ENCODE results near the gene C1orf167.

C1orf167 gene

DNA sequence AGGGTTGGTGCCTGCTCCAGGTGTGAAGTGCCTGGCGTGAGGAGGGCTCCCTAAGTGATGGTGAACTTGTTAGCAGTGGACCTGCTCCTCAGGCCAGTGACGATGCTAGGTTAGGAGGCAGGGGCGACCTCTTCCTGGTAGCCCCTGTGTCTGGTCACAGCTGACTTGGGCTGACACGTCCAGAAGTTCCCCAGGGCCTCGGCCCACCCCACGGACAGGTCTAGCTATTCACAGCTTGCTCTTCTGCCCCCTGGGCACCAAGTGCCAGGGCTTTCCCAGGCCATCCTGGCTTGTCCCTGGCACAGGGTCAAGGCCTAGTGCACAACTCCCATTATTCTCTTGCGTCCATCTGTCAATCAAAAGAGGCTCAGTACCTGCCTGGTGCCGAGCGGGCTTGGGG lies 10.9 kb upstream of the C1orf167 start:
- Histone ChIP-seq H3K27me3 (ENCODE audit: control insufficient read depth, insufficient read depth, low read length) (no peaks in the 10 kb centered on the region), H3K36me3 (ENCODE audit: control insufficient read depth, low read depth, low read length) (peaks cover 15% of the 10 kb centered on the region), H3K27ac (ENCODE audit: low read length) (no peak overlapping the region), H3K4me3 (ENCODE audit: low read length) (no peak overlapping the region), H3K9me3 (ENCODE audit: control insufficient read depth, low read depth, low read length) (no peaks in the 10 kb centered on the region), H3K4me1 (ENCODE audit: control insufficient read depth, low read depth, low read length) (peaks cover 3% of the 10 kb centered on the region), H3K9ac (ENCODE audit: low read length) (no peak overlapping the region)

DNA sequence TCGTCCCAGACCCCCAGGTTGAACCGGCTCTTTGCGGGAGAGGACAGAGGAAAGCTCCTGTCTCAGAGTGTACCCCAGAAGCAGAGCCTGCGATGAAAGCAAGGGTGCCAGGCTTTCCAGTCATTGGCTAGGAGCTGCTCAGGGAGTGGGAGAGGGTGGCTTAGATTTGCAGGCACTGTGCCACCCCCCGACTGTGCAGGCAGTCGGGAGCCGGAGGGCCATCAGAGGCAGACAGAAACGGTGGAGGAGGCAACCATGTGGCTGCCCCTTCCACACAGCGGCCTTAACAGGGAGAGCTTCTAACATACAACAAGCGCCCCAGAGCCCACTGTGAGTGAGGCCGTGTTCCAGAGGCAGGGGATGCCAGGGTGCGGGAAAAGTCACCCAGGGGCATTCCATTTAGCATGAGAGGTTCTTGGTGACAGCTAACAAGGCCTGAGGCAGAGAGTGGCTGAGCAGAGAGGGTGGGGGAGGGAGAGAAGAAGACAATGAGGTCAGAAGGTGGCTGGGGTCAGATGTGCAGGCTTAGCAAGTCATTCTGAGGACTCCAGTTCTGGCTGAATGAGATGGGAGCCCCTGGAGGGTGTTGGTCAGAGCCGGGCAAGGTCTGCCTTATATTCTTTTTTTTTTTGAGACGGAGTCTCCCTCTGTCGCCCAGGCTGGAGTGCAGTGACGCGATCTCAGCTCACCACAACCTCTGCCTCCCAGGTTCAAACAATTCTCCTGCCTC lies 9.5 kb upstream of the C1orf167 start:
- Histone ChIP-seq H3K27me3 (ENCODE audit: control insufficient read depth, insufficient read depth, low read length) (no peaks in the 10 kb centered on the region), H3K4me3 (ENCODE audit: low read length) (no peak overlapping the region), H3K9me3 (ENCODE audit: control insufficient read depth, low read depth, low read length) (no peaks in the 10 kb centered on the region), H3K9ac (ENCODE audit: low read length) (no peak overlapping the region), H3K27ac (ENCODE audit: low read length) (no peak overlapping the region), H3K36me3 (ENCODE audit: control insufficient read depth, low read depth, low read length) (peaks cover 9% of the 10 kb centered on the region), H3K4me1 (ENCODE audit: control insufficient read depth, low read depth, low read length) (peaks cover 3% of the 10 kb centered on the region)

- Histone ChIP-seq H3K9ac (ENCODE audit: low read length) (no peak overlapping the region), H3K36me3 (ENCODE audit: control insufficient read depth, low read depth, low read length) (peaks cover 9% of the 10 kb centered on the region), H3K4me1 (ENCODE audit: control insufficient read depth, low read depth, low read length) (peaks cover 3% of the 10 kb centered on the region), H3K27ac (ENCODE audit: low read length) (no peak overlapping the region), H3K9me3 (ENCODE audit: control insufficient read depth, low read depth, low read length) (no peaks in the 10 kb centered on the region), H3K27me3 (ENCODE audit: control insufficient read depth, insufficient read depth, low read length) (no peaks in the 10 kb centered on the region), H3K4me3 (ENCODE audit: low read length) (no peak overlapping the region)
Observed at GRCh38 chr1:11753555-11754208, 8.3 kb upstream of the C1orf167 start.

GRCh38 chr1:11757047-11757446 lies 4.9 kb upstream of the C1orf167 start:
- Histone ChIP-seq H3K36me3 (ENCODE audit: control insufficient read depth, low read depth, low read length) (no peaks in the 10 kb centered on the region), H3K27me3 (ENCODE audit: control insufficient read depth, insufficient read depth, low read length) (peaks cover 24% of the 10 kb centered on the region), H3K9me3 (ENCODE audit: control insufficient read depth, low read depth, low read length) (no peaks in the 10 kb centered on the region), H3K9ac (ENCODE audit: low read length) (no peak overlapping the region), H3K27ac (ENCODE audit: low read length) (no peak overlapping the region), H3K4me3 (ENCODE audit: low read length) (no peak overlapping the region), H3K4me1 (ENCODE audit: control insufficient read depth, low read depth, low read length) (peaks cover 3% of the 10 kb centered on the region)

GRCh38 chr1:11759791-11760190 lies 2.2 kb upstream of the C1orf167 start:
- Histone ChIP-seq H3K4me3 (ENCODE audit: low read length) (no peak overlapping the region), H3K9ac (ENCODE audit: low read length) (no peak overlapping the region), H3K9me3 (ENCODE audit: control insufficient read depth, low read depth, low read length) (no peaks in the 10 kb centered on the region), H3K27ac (ENCODE audit: low read length) (no peak overlapping the region), H3K36me3 (ENCODE audit: control insufficient read depth, low read depth, low read length) (no peaks in the 10 kb centered on the region), H3K27me3 (ENCODE audit: control insufficient read depth, insufficient read depth, low read length) (peaks cover 44% of the 10 kb centered on the region), H3K4me1 (ENCODE audit: control insufficient read depth, low read depth, low read length) (peaks cover 9% of the 10 kb centered on the region)

- Histone ChIP-seq H3K27ac (ENCODE audit: low read length) (no peak overlapping the region), H3K36me3 (ENCODE audit: control insufficient read depth, low read depth, low read length) (no peaks in the 10 kb centered on the region), H3K4me1 (ENCODE audit: control insufficient read depth, low read depth, low read length) (peaks cover 9% of the 10 kb centered on the region), H3K4me3 (ENCODE audit: low read length) (no peak overlapping the region), H3K9ac (ENCODE audit: low read length) (no peak overlapping the region), H3K9me3 (ENCODE audit: control insufficient read depth, low read depth, low read length) (no peaks in the 10 kb centered on the region), H3K27me3 (ENCODE audit: control insufficient read depth, insufficient read depth, low read length) (peaks cover 44% of the 10 kb centered on the region)
Observed at GRCh38 chr1:11761285-11761684, 708 bp upstream of the C1orf167 start.

GRCh38 chr1:11764115-11764514 lies 2.1 kb downstream of the C1orf167 start:
- Histone ChIP-seq H3K27ac (ENCODE audit: low read length) (no peak overlapping the region), H3K4me1 (ENCODE audit: control insufficient read depth, low read depth, low read length) (peaks cover 9% of the 10 kb centered on the region), H3K4me3 (ENCODE audit: low read length) (no peak overlapping the region), H3K36me3 (ENCODE audit: control insufficient read depth, low read depth, low read length) (no peaks in the 10 kb centered on the region), H3K9ac (ENCODE audit: low read length) (no peak overlapping the region), H3K27me3 (ENCODE audit: control insufficient read depth, insufficient read depth, low read length) (peaks cover 44% of the 10 kb centered on the region), H3K9me3 (ENCODE audit: control insufficient read depth, low read depth, low read length) (no peaks in the 10 kb centered on the region)

GRCh38 chr1:11764519-11764918 lies 2.5 kb downstream of the C1orf167 start:
- no peak overlapping the region for H3K27ac ChIP-seq (ENCODE audit: low read length)
- no peaks in the 10 kb centered on the region for H3K9me3 ChIP-seq (ENCODE audit: control insufficient read depth, low read depth, low read length)
- no peak overlapping the region for H3K4me3 ChIP-seq (ENCODE audit: low read length)
- H3K36me3 ChIP-seq (ENCODE audit: control insufficient read depth, low read depth, low read length) = no peaks in the 10 kb centered on the region
- peaks cover 9% of the 10 kb centered on the region for H3K4me1 ChIP-seq (ENCODE audit: control insufficient read depth, low read depth, low read length)
- no peak overlapping the region for H3K9ac ChIP-seq (ENCODE audit: low read length)
- peaks cover 44% of the 10 kb centered on the region for H3K27me3 ChIP-seq (ENCODE audit: control insufficient read depth, insufficient read depth, low read length)

DNA sequence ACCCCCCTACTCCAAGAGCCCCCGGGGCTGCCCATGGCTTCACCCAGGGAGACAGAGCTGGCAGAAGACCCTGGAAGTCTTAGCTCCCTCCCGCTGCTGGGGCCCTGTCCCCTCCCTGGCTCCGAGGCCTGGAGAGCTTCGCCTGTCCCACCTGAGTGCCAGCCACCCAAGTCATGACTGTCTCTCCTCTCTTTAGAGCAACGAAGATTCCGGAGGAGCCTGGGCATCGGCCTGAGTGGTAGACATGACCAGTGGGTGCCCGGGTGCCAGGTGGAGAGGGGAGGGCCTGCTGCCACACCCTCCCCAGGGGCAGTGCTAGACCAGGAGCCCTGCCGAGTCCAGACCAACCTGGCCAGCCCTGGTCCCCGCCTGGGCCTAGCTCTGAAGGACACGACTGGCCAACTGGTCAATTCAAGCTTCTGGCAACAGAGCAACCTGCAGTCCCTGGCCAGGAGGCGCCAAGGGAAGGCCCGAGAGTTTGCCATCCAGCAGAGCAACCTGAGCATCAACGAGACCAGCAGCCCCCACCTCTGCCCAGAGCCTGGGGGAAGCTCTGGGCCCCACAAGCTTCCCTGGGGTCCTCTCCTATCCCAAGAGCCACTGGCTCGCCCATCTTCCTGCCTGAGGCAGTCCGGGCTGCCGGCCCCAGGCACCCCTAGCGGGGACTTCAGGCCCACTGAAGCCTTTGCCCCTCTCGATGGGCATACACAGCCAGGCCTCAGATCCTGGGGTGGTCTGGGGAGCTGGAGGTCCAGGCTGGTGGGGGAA lies 3.9 kb downstream of the C1orf167 start:
- Histone ChIP-seq H3K27me3 (ENCODE audit: control insufficient read depth, insufficient read depth, low read length) (peaks cover 32% of the 10 kb centered on the region), H3K9ac (ENCODE audit: low read length) (no peak overlapping the region), H3K27ac (ENCODE audit: low read length) (no peak overlapping the region), H3K4me3 (ENCODE audit: low read length) (no peak overlapping the region), H3K36me3 (ENCODE audit: control insufficient read depth, low read depth, low read length) (no peaks in the 10 kb centered on the region), H3K4me1 (ENCODE audit: control insufficient read depth, low read depth, low read length) (peaks cover 9% of the 10 kb centered on the region), H3K9me3 (ENCODE audit: control insufficient read depth, low read depth, low read length) (no peaks in the 10 kb centered on the region)

- no peaks in the 10 kb centered on the region for H3K9me3 ChIP-seq (ENCODE audit: control insufficient read depth, low read depth, low read length)
- H3K27me3 ChIP-seq (ENCODE audit: control insufficient read depth, insufficient read depth, low read length) = peaks cover 27% of the 10 kb centered on the region
- H3K4me3 ChIP-seq (ENCODE audit: low read length) = no peak overlapping the region
- H3K4me1 ChIP-seq (ENCODE audit: control insufficient read depth, low read depth, low read length) = peaks cover 9% of the 10 kb centered on the region
- no peaks in the 10 kb centered on the region for H3K36me3 ChIP-seq (ENCODE audit: control insufficient read depth, low read depth, low read length)
- H3K27ac ChIP-seq (ENCODE audit: low read length) = no peak overlapping the region
- no peak overlapping the region for H3K9ac ChIP-seq (ENCODE audit: low read length)
Observed at GRCh38 chr1:11766429-11766776, 4.4 kb downstream of the C1orf167 start.

- no peaks in the 10 kb centered on the region for H3K36me3 ChIP-seq (ENCODE audit: control insufficient read depth, low read depth, low read length)
- H3K4me3 ChIP-seq (ENCODE audit: low read length) = no peak overlapping the region
- peaks cover 10% of the 10 kb centered on the region for H3K27me3 ChIP-seq (ENCODE audit: control insufficient read depth, insufficient read depth, low read length)
- no peak overlapping the region for H3K9ac ChIP-seq (ENCODE audit: low read length)
- H3K4me1 ChIP-seq (ENCODE audit: control insufficient read depth, low read depth, low read length) = no peaks in the 10 kb centered on the region
- H3K27ac ChIP-seq (ENCODE audit: low read length) = no peak overlapping the region
- H3K9me3 ChIP-seq (ENCODE audit: control insufficient read depth, low read depth, low read length) = no peaks in the 10 kb centered on the region
Observed at GRCh38 chr1:11767922-11768704, 6.1 kb downstream of the C1orf167 start.

All from iPS-18a (cell line).